Transverse colon (tissue), 4 donors: Measurements from ENCODE around the gene IFNG. TPM values are rescaled to one million over a fixed set of nuclear protein-coding genes. Genes with fewer than 3 reads are reported as not detected.

ENCODE experiments used
- DNase-seq: peaks from one replicate; pipeline ENCODE4 v3.0.0-alpha.2; 2019
- H3K27ac ChIP-seq, 4 donors: fragments of 200-600 bp; sonication (generic); 2 replicates each; pipeline ENCODE4 v1.5.1; 2016 to 2018; ENCODE audit warnings: inconsistent platforms in 4 of 4
- H3K27me3 ChIP-seq: fragments of 200-600 bp; sonication (generic); 2 replicates; pipeline ENCODE4 v1.5.1; 2017; ENCODE audit warnings: inconsistent platforms
- H3K36me3 ChIP-seq, 4 donors: fragments of 200-600 bp; sonication (generic); 2 replicates each; pipeline ENCODE4 v1.5.1; 2017 to 2019; ENCODE audit warnings: inconsistent platforms in 4 of 4
- H3K4me1 ChIP-seq, 4 donors: fragments of 200-600 bp; sonication (generic); 2 replicates each; pipeline ENCODE4 v1.5.1; 2017 to 2020; ENCODE audit warnings: inconsistent platforms in 4 of 4
- H3K4me3 ChIP-seq, 4 donors: fragments of 200-600 bp; sonication (generic); 1 replicate in 1 of 4; 2 replicates in 3 of 4; pipeline versions ENCODE4 v1.5.1 to v1.6.1; 2017 to 2019; ENCODE audit warnings: inconsistent platforms in 4 of 4
- H3K9me3 ChIP-seq, 2 donors: fragments of 200-600 bp; sonication (generic); 2 replicates each; pipeline ENCODE4 v1.5.1; 2017 to 2019; ENCODE audit warnings: inconsistent platforms in 2 of 2
- EP300 ChIP-seq: sonication (generic); formaldehyde crosslinking; IDR thresholded peaks from one replicate; pipeline ENCODE4 v1.6.1; 2017; ENCODE audit warnings: antibody characterized with exemption, low read depth
- POLR2A ChIP-seq: fragments of 450-650 bp; IDR thresholded peaks from one replicate; pipeline ENCODE4 v1.6.1; 2016; ENCODE audit warnings: antibody characterized with exemption, mild to moderate bottlenecking, moderate library complexity
- POLR2AphosphoS5 ChIP-seq, 3 donors: sonication (generic); formaldehyde crosslinking; IDR thresholded peaks; one replicate each; pipeline ENCODE4 v1.6.1; 2016; ENCODE audit warnings: antibody characterized with exemption in 3 of 3
- WGBS, 2 donors: methylation state at CpG; one replicate each; pipeline ENCODE4 v1.1.5; 2018; ENCODE audit warnings: low coverage in 1 of 2; 5-methylcytosine and 5-hydroxymethylcytosine counted together
- in situ Hi-C, 4 donors: fragments of 200-750 bp; cut with MboI; loops; one replicate each; pipeline versions ENCODE4 v1.15.0 to v1.15.1; 2017; ENCODE audit warnings: low sequenced_read_pairs in 3 of 4, low pct_ligation_motif_present in 1 of 4, low pct_unique_long_range_greater_than_20kb in 1 of 4
- intact Hi-C: fragments of 100-400 bp; cut with DNase I; formaldehyde crosslinking; loops from one replicate; pipeline ENCODE4 v1.15.1; 2023; ENCODE audit warnings: low total_unique reads
- total RNA-seq, 4 donors: library from RNA; depleted of rRNA; stranded (reverse); fragments of >200 nt; gene quantifications; one replicate each; pipeline ENCODE4 v1.1.0, GENCODE V29; 2016
- TF ChIP-seq, protein P1 (sequence below), 5 experiments: fragments of 200-600 bp in 3 of 5; fragments of 450-650 bp in 2 of 5; sonication (generic) in 3 of 5; IDR thresholded peaks; 1 replicate in 2 of 5; 2 replicates in 3 of 5; pipeline ENCODE4 v1.5.1; 2016 to 2017; ENCODE audit warnings: antibody characterized with exemption in 5 of 5, inconsistent platforms in 3 of 5, mild to moderate bottlenecking in 2 of 5, moderate library complexity in 1 of 5

Gene IFNG
- total RNA-seq, 4 donors from 2014 or later: not detected

DNA sequence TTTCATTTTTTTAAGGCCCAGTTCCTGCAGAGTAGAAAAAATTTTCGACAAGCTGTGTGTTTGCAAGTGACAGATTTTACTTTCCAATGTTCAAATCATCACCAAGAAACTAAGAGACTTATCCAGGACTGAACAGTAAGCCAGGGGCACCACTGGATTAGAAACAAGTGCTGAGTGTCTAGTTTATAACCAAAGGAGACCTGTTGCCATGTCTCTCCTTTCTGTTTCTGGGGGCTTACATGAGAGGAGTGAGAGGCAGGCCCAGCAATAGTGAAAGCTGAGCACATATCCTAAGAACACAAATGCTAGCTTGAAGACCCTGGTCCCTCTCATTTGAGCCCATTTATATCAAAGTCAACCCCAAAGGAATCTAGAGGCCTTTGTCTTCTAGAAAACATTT, 2.9 kb downstream of the IFNG start:
- in situ Hi-C loops (no loop called here), intact Hi-C loops (no loop called here)
- no peaks in the 10 kb centered on the region for H3K27me3 ChIP-seq
- WGBS, 2 donors: 60 to 79% methylated on average over 1 of the region's 1 CpG
- TF ChIP-seq POLR2AphosphoS5 (IDR thresholded peaks at IDR 0.05) (no peak), POLR2A (no peak), EP300 (no peak)
- TF ChIP-seq, protein P1, sequence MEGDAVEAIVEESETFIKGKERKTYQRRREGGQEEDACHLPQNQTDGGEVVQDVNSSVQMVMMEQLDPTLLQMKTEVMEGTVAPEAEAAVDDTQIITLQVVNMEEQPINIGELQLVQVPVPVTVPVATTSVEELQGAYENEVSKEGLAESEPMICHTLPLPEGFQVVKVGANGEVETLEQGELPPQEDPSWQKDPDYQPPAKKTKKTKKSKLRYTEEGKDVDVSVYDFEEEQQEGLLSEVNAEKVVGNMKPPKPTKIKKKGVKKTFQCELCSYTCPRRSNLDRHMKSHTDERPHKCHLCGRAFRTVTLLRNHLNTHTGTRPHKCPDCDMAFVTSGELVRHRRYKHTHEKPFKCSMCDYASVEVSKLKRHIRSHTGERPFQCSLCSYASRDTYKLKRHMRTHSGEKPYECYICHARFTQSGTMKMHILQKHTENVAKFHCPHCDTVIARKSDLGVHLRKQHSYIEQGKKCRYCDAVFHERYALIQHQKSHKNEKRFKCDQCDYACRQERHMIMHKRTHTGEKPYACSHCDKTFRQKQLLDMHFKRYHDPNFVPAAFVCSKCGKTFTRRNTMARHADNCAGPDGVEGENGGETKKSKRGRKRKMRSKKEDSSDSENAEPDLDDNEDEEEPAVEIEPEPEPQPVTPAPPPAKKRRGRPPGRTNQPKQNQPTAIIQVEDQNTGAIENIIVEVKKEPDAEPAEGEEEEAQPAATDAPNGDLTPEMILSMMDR (IDR thresholded peaks at IDR 0.05): no peak
- no peak for DNase-seq
- H3K4me3 ChIP-seq: no peak overlapping the region
- H3K4me1 ChIP-seq: no peaks in the 10 kb centered on the region
- no peak overlapping the region for H3K27ac ChIP-seq
- no peaks in the 10 kb centered on the region for H3K9me3 ChIP-seq
- H3K36me3 ChIP-seq: no peaks in the 10 kb centered on the region

DNA sequence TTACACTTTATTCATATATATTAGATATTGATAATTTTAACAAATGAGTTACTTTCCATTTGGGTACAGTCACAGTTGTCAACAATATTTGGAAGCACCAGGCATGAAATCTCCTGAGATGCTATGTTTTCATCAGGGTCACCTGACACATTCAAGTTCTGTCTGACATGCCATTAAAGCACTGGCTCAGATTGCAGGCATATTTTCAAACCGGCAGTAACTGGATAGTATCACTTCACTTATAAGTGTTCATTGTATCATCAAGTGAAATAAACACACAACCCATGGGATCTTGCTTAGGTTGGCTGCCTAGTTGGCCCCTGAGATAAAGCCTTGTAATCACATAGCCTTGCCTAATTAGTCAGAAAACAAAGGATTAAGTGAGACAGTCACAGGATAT, 4.8 kb downstream of the IFNG start:
- no peak for DNase-seq
- H3K4me3 ChIP-seq: no peak overlapping the region
- no peak overlapping the region for H3K27ac ChIP-seq
- 17 to 55% methylated on average over 1 of the region's 1 CpG for WGBS, 2 donors
- H3K9me3 ChIP-seq: no peaks in the 10 kb centered on the region
- H3K36me3 ChIP-seq: no peaks in the 10 kb centered on the region
- in situ Hi-C loops (no loop called here), intact Hi-C loops (no loop called here)
- TF ChIP-seq EP300: no peak
- TF ChIP-seq, protein P1 (IDR thresholded peaks at IDR 0.05): no peak
- no peaks in the 10 kb centered on the region for H3K27me3 ChIP-seq
- no peaks in the 10 kb centered on the region for H3K4me1 ChIP-seq

DNA sequence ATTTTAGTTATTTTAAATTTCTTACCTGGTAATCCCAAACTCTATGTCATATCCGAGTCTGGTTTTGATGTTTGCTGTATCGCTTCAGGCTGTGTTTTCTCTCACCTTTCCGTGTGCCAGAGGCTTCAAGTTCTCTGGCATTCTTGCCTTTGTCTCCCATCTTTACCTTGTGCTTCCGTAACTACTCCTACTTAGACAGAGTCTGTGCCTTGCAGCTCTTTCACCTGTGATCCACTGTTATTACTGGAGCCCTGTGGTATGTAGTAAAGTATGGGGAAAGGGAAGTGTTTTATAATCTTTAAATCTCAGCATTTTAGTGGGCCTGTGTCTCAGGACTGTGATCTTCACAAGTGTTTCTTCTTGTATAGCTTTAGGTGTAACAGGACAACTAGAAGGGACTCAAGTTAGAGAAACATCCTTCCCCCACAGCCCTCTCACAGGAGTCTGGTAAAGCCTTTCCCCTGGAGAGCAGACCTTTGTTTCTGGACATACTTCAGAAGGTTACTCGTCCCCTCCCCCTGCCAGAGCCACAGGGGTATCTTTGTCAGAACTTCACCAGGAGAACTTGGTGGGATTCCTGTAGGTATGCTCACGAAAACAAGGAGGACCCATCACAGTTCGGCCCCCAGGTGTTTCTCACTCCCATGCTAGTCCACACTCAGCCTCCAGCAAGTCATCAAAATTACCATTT, 11.1 kb downstream of the IFNG start:
- in situ Hi-C loops: no loop called here
- no peak for DNase-seq

DNA sequence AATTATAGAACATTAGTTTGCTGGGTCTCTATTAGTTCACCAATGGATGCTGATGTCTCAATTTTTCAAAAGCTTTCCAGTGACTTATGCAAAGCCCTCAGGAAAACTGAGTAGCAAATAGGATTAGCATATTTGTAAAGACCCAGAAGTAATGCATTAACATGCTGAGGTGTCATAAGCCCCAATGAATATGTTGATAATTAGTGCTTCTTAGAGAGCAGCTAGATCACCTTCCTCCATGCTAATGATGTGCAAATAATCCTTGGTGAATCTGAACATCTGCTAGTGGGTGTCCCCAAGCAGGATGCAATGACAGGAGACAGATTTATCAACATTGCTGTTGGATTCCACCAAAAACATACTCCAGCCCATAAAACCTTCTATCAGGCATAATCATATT, 19.0 kb downstream of the IFNG start:
- H3K9me3 ChIP-seq: no peaks in the 10 kb centered on the region
- H3K27me3 ChIP-seq: no peaks in the 10 kb centered on the region
- intact Hi-C loops: no loop called here
- no peaks in the 10 kb centered on the region for H3K4me1 ChIP-seq
- no peak overlapping the region for H3K27ac ChIP-seq
- in situ Hi-C loops: no loop called here
- TF ChIP-seq POLR2AphosphoS5 (IDR thresholded peaks at IDR 0.05) (no peak), EP300 (no peak), POLR2A (no peak)
- TF ChIP-seq, protein P1 (IDR thresholded peaks at IDR 0.05): no peak
- H3K4me3 ChIP-seq: no peak overlapping the region
- DNase-seq: no peak
- H3K36me3 ChIP-seq: no peaks in the 10 kb centered on the region

More for the DNA sequence above, 11.1 kb downstream of the IFNG start:
- 83 to 95% methylated on average over 4 to 7 of the region's 7 CpGs for WGBS, 2 donors
- no peaks in the 10 kb centered on the region for H3K9me3 ChIP-seq
- H3K36me3 ChIP-seq: no peaks in the 10 kb centered on the region
- no peaks in the 10 kb centered on the region for H3K27me3 ChIP-seq
- TF ChIP-seq POLR2AphosphoS5 (IDR thresholded peaks at IDR 0.05): no peak
- TF ChIP-seq, protein P1 (IDR thresholded peaks at IDR 0.05): no peak
- TF ChIP-seq POLR2A: no peak
- no peak for TF ChIP-seq EP300
- no peaks in the 10 kb centered on the region for H3K4me1 ChIP-seq
- H3K4me3 ChIP-seq: no peak overlapping the region
- intact Hi-C loops: no loop called here
- no peak overlapping the region for H3K27ac ChIP-seq
